ENCODE results near the gene RLF.
"Not testable (repeated sequence)": the region's sequence is repeated elsewhere in the genome, so short reads cannot be mapped to it uniquely, and the experiment has no call there.

Gene RLF

GRCh38 chr1:40162753-40163441, 1.7 kb downstream of the RLF start:
- no peak for DNase-seq

DNA sequence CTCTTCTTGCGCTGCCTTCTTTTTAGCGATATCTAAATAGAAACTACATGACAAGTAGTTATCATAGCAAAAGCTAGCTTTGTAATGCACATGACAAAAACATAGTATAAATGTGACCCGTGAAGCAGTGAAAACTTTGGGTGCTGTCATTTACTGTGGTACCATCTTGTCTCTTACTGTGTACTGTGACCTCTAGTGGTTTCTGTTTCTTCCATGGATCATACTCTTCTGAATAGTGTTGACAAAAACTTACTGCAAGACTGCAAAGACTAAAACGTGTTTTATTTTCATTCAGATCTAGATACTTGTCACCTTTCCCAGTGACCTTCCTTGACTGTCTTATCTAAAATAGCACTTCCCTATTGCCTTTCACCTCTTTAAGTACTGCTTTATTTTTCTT, 6.1 kb downstream of the RLF start:
- DNase-seq, result no peak

- DNase-seq, result no peak
Measured at GRCh38 chr1:40171036-40171435, 9.8 kb downstream of the RLF start.

- DNase-seq, result no peak
Measured at GRCh38 chr1:40174788-40175187, 13.6 kb downstream of the RLF start.

DNA sequence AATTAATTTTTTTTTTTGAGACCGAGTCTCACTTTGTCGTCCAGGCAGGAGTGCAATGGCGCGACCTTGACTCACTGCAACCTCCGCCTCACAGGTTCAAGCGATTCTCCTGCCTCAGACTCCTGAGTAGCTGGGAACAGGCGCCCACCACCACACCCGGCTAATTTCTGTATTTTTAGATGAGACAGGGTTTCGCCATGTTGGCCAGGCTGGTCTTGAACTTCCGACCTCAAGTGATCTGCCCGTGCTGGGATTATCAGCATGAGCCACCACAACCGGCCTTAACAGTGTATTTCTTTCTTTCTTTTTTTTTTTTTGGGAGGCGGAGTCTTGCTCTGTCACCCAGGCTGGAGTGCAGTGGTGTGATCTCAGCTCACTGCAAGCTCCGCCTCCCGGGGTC, 15.8 kb downstream of the RLF start:
- not testable (repeated sequence) for DNase-seq

DNA sequence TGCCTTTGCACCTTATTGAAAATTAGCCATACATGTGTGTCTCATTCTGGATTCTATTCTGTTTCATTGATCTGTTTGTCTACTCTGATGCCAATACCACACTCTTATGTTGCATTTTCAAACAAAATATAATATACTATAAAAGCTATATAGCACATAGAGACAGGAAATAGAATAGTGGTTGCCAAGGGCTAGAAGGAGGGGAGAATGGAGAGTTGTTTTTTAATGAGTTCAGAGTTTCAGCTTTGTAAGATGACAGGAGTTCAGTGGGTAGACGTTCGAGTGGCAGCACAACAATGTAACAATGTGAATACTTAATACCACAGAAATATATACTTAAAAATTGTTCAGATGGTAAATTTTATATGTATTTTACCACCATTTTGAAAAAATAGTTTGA, 17.0 kb downstream of the RLF start:
- no peak for DNase-seq

DNA sequence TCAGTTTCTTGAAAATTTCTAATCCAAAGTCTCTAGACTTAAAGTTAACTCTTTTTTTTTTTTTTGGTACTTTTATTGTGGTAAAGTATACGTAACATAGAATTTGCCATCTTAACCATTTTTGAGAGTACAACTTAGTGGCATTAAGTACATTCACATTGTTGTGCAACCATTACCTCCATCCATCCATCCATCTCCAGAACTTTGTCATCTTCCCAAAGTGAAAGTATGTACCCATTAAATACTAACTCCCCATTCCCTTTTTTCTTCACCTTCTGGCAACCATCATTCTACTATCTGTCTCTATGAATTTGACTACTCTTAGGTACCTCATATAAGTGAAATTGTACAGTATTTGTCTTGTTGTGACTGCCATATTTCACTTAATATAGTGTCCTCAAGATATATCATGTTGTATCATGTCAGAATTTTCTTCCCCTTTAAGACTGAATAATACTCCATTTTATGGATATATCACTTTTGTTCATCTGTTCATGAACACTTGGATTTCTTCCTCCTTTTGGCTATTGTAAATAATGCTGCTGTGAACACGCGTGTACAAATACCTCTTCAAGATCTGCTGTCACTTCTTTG, 18.4 kb downstream of the RLF start:
- DNase-seq, result no peak

GRCh38 chr1:40183055-40183710, 22.0 kb downstream of the RLF start:
- no peak for DNase-seq

- no peak for DNase-seq
Measured at GRCh38 chr1:40184193-40184592, 23.0 kb downstream of the RLF start.

GRCh38 chr1:40185951-40186864, 25.0 kb downstream of the RLF start:
- DNase-seq, result no peak

GRCh38 chr1:40187399-40187798, 26.2 kb downstream of the RLF start:
- DNase-seq, result no peak

DNA sequence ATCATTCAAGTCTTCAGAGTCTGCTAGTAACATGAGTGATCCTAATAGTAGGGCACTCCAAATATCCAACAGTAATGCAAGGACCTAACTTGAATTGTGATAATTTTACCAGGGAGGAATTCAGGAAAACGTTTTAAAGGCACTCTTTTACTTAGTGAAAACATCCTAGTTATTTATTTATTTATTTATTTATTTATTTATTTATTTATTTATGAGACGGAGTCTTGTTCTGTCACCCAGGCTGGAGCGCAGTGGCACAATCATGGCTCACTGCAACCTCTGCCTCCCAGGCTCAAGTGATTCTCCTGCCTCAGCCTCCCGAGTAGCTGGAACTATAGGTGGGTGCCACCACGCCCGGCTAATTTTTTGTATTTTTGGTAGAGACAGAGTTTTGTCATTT, 33.5 kb downstream of the RLF start:
- not testable (repeated sequence) for DNase-seq

- DNase-seq, result no peak
Measured at GRCh38 chr1:40197656-40198055, 36.5 kb downstream of the RLF start.

- no peak for DNase-seq
Measured at GRCh38 chr1:40199126-40199525, 37.9 kb downstream of the RLF start.

- no peak for DNase-seq
Measured at GRCh38 chr1:40204856-40205255, 43.7 kb downstream of the RLF start.

DNA sequence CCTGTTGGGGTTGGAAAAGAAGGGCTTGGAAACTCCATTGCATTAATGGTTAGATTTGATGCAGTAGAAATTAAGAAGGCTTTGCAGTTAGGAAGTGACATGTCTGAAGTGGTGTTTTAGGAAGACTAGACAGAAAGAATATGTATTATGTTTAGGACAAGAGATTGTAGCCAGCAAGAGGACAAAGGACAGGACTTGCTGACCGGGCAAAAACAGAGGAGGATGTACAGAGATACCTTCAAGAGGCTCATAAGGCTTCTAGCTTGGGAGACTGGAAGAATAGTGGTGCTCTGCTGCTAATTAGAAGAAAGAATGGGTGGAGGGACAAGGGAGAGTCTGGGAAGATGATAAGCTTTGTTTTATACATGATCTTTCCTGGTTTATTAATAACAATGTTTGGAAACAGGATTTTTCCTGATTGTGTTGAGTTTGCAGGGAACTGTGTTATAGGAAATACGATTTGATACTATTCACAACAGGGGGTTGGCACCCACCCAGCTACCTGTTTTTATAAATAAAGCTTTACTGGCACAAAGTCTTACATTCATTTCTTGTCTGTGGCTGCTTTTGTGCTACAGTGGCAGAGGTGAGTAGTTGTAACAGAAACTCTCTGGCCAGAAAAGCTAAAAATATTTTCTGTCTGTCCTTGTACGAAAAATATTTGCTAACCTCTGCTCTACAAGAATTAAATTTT, 49.5 kb downstream of the RLF start:
- no peak for DNase-seq

- no peak for DNase-seq
Measured at GRCh38 chr1:40218333-40218732, 57.1 kb downstream of the RLF start.

- DNase-seq, result not testable (repeated sequence)
Measured at GRCh38 chr1:40221471-40221905, 60.3 kb downstream of the RLF start.

DNA sequence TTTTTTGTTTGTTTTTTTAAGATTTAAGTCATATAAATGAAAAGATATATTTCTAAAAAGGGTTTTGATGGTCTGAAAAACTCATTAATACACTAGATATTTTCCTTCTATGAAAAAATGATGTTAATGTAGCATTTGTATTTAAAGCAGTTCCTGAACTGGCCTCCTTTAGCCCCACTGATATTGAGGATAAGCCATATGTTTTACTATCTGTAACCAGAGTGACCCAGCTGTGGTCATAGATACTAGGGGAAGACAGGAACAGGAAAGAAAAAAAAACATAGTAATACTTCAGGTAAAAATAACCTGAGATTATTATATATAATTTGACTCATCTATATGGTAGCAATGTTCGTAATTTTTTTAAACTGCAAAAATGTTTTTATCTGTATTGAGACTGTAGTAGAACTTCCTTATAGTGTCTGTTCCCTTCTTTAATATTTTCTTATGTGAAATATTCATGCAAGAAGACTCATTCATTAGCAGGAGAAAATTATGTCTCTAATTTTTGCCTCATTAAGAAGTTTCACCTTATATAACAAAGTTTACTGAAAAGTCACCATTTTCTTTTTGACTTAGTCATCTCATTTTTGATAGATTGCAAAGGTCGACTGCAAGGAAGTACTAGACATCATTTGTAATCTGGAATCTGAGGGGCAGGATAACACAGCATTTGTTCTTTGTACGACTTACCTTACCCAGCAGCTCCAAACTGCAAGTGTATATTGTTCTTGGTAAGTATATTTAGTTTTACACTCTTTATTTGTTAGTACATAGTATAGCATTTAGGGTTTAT, 61.0 kb downstream of the RLF start:
- DNase-seq, result no peak

DNA sequence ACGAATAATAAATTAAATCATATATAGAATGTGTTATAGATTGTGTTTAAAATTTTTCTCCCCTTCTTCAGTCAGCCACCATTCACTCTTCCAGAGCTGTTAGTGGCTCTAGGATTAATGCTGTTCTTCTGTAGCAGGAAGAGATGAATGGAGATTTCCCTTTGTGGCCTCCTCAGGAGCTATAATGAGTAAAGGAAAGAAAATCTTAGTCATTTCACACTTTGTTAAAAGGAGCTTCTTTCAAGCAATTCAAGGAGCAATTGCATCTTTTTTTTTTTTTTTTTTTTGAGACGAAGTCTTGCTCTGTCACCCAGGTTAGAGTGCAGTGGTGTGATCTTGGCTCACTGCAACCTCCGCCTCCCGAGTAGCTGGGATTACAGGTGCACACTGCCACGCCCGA, 62.9 kb downstream of the RLF start:
- no peak for DNase-seq

DNA sequence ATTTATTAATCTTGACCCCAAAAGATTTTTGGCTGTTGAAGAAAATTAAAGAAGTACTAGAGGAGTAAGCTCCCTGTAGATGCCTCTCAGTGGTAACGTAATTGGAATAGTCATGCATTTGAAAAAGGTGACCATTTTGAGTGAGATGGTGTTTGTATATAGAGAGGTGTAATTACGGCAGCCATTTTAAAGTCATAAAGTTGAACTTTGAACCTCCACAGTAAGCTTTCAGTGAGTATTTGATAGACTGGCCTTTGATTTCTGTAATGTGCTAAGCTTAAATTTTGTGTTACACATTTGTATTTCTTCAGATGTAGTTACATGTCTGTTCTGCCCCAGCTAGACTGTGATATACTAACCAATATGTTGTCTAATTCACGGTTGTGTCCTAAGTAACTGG, 65.0 kb downstream of the RLF start:
- no peak for DNase-seq

DNA sequence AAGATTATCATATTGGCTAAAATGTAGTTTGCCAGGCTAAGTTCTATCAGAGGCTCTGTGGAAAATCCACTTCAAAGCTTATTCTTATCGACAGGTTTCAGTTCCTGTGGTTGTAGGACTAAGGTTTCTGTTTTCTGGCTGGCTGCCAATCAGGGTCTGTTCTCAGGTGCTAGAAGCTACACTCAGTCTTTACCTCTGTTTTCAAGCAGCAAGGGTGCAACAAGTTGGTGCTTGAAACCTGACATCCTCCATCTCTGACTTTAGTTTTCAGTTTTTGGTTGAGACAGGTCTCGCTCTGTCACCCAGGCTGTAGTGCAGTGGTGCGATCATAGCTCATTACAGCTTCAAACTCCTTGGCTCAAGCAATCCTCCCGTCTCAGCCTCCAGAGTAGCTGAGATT, 71.3 kb downstream of the RLF start:
- DNase-seq, result no peak

Measured in hippocampal formation (tissue), 2 donors.